ENCODE measurements around the gene PCGF3. TPM values are rescaled to one million over a fixed set of nuclear protein-coding genes. Genes with fewer than 3 reads are reported as not detected.

The PCGF3 gene
- total RNA-seq, 1 experiment from 2014 or later, result 83.9 TPM

DNA sequence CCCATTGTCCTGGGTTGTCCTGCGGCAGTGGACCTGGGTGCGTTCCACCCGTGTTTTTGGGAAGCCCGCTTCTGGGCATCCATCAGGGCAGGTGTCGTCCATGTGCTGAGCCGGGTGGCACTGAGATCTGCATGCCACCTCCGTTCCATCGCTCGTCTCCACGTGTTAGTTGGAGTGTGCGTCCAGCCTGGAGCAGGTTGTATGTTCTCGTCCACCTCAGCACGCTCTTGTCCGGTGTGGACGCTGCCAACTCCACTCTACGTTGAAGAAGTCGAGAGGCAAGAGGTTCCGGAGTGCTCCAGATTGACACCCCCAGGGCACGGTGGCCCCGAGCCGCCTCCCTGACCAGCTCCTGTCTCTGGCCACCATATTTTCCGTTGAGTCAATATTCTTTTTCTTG is 33.9 kb downstream of the PCGF3 start:
- Histone ChIP-seq H3K36me3 (ENCODE audit: insufficient read depth, low read length, poor library complexity, severe bottlenecking) (peaks cover 49% of the 10 kb centered on the region), H3K27ac (ENCODE audit: low read depth, low read length, poor library complexity, severe bottlenecking) (no peak overlapping the region), H3K4me3 (ENCODE audit: low read depth, low read length, poor library complexity, severe bottlenecking) (no peak overlapping the region), H3K27me3 (replicated peaks; ENCODE audit: insufficient read depth, low read depth, low read length, poor library complexity) (no peaks in the 10 kb centered on the region), H3K4me1 (ENCODE audit: insufficient read depth, low read length, poor library complexity, severe bottlenecking) (peaks cover 5% of the 10 kb centered on the region), H3K9me3 (ENCODE audit: low read depth, low read length, poor library complexity, severe bottlenecking) (no peaks in the 10 kb centered on the region)
- ChIA-PET POLR2A (ENCODE audit: low non-redundant PET) (no interaction called here), CTCF (no interaction called here)
- no TSS peak for BruUV-seq (replicated peaks)
- no peak for DNase-seq (ENCODE audit: low spot score)
- TF ChIP-seq, protein P1, sequence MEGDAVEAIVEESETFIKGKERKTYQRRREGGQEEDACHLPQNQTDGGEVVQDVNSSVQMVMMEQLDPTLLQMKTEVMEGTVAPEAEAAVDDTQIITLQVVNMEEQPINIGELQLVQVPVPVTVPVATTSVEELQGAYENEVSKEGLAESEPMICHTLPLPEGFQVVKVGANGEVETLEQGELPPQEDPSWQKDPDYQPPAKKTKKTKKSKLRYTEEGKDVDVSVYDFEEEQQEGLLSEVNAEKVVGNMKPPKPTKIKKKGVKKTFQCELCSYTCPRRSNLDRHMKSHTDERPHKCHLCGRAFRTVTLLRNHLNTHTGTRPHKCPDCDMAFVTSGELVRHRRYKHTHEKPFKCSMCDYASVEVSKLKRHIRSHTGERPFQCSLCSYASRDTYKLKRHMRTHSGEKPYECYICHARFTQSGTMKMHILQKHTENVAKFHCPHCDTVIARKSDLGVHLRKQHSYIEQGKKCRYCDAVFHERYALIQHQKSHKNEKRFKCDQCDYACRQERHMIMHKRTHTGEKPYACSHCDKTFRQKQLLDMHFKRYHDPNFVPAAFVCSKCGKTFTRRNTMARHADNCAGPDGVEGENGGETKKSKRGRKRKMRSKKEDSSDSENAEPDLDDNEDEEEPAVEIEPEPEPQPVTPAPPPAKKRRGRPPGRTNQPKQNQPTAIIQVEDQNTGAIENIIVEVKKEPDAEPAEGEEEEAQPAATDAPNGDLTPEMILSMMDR (conservative IDR thresholded peaks at IDR 0.05; ENCODE audit: low read depth, low read length), result no peak
- TF ChIP-seq EZH2 (IDR thresholded peaks at IDR 0.05; ENCODE audit: borderline replicate concordance, low read depth, low read length, poor library complexity, severe bottlenecking), result no peak
- intact Hi-C loops (cut with micrococcal nuclease; ENCODE audit: unreplicated experiment), result no loop called here

GRCh38 chr4:740011-740410 is 34.4 kb downstream of the PCGF3 start:
- no peak for DNase-seq (ENCODE audit: low spot score)
- no peaks in the 10 kb centered on the region for H3K27me3 ChIP-seq (replicated peaks; ENCODE audit: insufficient read depth, low read depth, low read length, poor library complexity)
- ChIA-PET POLR2A (ENCODE audit: low non-redundant PET) (no interaction called here), CTCF (no interaction called here)
- intact Hi-C loops (cut with micrococcal nuclease; ENCODE audit: unreplicated experiment), result loop anchor here (10.0 kb wide), 1 partner anchor 245 kb away; the partner anchor contains the start of gene IDUA
- no TSS peak for BruUV-seq (replicated peaks)
- TF ChIP-seq, protein P1 (conservative IDR thresholded peaks at IDR 0.05; ENCODE audit: low read depth, low read length), result no peak
- TF ChIP-seq EZH2 (IDR thresholded peaks at IDR 0.05; ENCODE audit: borderline replicate concordance, low read depth, low read length, poor library complexity, severe bottlenecking), result no peak
- no peak overlapping the region for H3K27ac ChIP-seq (ENCODE audit: low read depth, low read length, poor library complexity, severe bottlenecking)
- peaks cover 44% of the 10 kb centered on the region for H3K36me3 ChIP-seq (ENCODE audit: insufficient read depth, low read length, poor library complexity, severe bottlenecking)
- peaks cover 5% of the 10 kb centered on the region for H3K4me1 ChIP-seq (ENCODE audit: insufficient read depth, low read length, poor library complexity, severe bottlenecking)
- H3K4me3 ChIP-seq (ENCODE audit: low read depth, low read length, poor library complexity, severe bottlenecking), result no peak overlapping the region
- no peaks in the 10 kb centered on the region for H3K9me3 ChIP-seq (ENCODE audit: low read depth, low read length, poor library complexity, severe bottlenecking)

DNA sequence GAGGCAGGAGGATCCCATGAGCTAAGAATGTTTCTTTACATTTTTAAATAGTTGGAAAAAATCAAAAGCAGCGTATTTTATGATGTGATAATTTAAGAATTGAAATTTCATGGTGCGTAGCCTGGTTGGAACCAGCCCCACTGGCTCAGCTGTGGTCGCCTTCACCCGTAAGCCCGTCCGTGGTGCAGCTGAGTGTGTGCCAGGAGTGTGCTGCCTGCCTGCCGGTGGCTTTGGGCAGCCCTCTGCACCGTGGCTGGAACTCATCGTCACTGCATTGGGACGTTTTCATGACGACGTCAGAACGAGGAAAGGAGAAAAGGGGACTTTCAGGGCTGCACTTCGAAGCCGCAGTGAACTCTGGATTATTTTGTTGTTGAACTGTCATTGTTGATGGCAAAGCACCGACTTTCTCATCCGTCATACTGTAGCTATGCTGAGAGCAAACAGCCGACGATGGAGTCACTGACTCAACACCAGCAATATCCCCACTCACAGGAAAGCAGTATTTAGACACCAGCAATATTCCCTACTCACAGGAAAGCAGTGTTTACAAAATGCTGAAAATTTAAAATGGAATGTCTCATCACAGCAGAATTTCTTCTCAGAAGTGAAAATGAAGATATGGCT is 35.1 kb downstream of the PCGF3 start:
- Histone ChIP-seq H3K4me1 (ENCODE audit: insufficient read depth, low read length, poor library complexity, severe bottlenecking) (peaks cover 5% of the 10 kb centered on the region), H3K27ac (ENCODE audit: low read depth, low read length, poor library complexity, severe bottlenecking) (no peak overlapping the region), H3K4me3 (ENCODE audit: low read depth, low read length, poor library complexity, severe bottlenecking) (no peak overlapping the region), H3K9me3 (ENCODE audit: low read depth, low read length, poor library complexity, severe bottlenecking) (no peaks in the 10 kb centered on the region), H3K27me3 (replicated peaks; ENCODE audit: insufficient read depth, low read depth, low read length, poor library complexity) (no peaks in the 10 kb centered on the region), H3K36me3 (ENCODE audit: insufficient read depth, low read length, poor library complexity, severe bottlenecking) (peaks cover 37% of the 10 kb centered on the region)
- no peak for TF ChIP-seq EZH2 (IDR thresholded peaks at IDR 0.05; ENCODE audit: borderline replicate concordance, low read depth, low read length, poor library complexity, severe bottlenecking)
- TF ChIP-seq, protein P1 (conservative IDR thresholded peaks at IDR 0.05; ENCODE audit: low read depth, low read length), result no peak
- no TSS peak for BruUV-seq (replicated peaks)
- intact Hi-C loops (cut with micrococcal nuclease; ENCODE audit: unreplicated experiment), result loop anchor here (10.0 kb wide), 1 partner anchor 244 kb away; the partner anchor contains the start of gene IDUA
- ChIA-PET CTCF (no interaction called here), POLR2A (ENCODE audit: low non-redundant PET) (no interaction called here)
- DNase-seq (ENCODE audit: low spot score), result no peak

All from A673 (cell line).